Loucy (cell line): ENCODE data around the gene ZNF587.

Experiments
- EZH2phosphoT487 ChIP-seq: fragments of 200-600 bp; IDR thresholded peaks from 2 replicates; pipeline ENCODE4 v1.6.1; 2018; ENCODE audit warnings: antibody characterized with exemption, mild to moderate bottlenecking, moderate library complexity, borderline replicate concordance
- TF ChIP-seq, protein P1 (sequence below): fragments of 200-600 bp; sonication (generic); conservative IDR thresholded peaks from 2 replicates; pipeline ENCODE4 v1.5.1; 2014; ENCODE audit warnings: mild to moderate bottlenecking, antibody characterized with exemption, low read length

DNA sequence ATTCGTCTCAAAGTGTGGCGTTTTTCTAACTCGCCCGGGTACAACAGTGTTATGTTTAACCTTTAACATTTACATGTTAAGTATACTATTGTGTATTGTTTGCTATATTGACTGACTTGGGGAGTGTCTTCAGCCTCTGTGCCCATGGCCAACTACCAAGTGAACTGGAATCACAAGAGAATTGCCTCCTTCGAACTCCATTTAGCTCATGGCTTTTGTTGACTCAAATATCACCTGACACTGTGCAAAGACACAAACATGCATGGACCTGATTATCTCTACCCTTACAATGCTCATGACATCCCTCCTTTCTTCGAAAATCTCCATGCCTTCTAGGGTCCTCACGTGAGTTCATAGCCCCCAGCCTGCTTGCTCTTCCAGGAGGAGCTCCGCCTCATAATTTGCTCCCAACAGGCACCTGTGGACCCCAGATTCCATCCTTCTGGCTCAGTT, 38.5 kb downstream of the ZNF587 start:
- TF ChIP-seq, protein P1, sequence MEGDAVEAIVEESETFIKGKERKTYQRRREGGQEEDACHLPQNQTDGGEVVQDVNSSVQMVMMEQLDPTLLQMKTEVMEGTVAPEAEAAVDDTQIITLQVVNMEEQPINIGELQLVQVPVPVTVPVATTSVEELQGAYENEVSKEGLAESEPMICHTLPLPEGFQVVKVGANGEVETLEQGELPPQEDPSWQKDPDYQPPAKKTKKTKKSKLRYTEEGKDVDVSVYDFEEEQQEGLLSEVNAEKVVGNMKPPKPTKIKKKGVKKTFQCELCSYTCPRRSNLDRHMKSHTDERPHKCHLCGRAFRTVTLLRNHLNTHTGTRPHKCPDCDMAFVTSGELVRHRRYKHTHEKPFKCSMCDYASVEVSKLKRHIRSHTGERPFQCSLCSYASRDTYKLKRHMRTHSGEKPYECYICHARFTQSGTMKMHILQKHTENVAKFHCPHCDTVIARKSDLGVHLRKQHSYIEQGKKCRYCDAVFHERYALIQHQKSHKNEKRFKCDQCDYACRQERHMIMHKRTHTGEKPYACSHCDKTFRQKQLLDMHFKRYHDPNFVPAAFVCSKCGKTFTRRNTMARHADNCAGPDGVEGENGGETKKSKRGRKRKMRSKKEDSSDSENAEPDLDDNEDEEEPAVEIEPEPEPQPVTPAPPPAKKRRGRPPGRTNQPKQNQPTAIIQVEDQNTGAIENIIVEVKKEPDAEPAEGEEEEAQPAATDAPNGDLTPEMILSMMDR = no peak
- TF ChIP-seq EZH2phosphoT487 = no peak
